DMS153 treated with DMSO at 0.1 percent for 48 hours (cell line): Measurements from ENCODE around the gene NPBWR2.

ENCODE experiments used
- DNase-seq: peaks from one replicate; lab custom pipeline; 2025; ENCODE audit not compliant: unreplicated experiment; lab: John Stamatoyannopoulos, UW

Gene NPBWR2

GRCh38 chr20:64074184-64074789 is 33.1 kb downstream of the NPBWR2 start:
- DNase-seq, result no peak

- no peak for DNase-seq
Observed at GRCh38 chr20:64073476-64074183, 33.7 kb downstream of the NPBWR2 start.

DNA sequence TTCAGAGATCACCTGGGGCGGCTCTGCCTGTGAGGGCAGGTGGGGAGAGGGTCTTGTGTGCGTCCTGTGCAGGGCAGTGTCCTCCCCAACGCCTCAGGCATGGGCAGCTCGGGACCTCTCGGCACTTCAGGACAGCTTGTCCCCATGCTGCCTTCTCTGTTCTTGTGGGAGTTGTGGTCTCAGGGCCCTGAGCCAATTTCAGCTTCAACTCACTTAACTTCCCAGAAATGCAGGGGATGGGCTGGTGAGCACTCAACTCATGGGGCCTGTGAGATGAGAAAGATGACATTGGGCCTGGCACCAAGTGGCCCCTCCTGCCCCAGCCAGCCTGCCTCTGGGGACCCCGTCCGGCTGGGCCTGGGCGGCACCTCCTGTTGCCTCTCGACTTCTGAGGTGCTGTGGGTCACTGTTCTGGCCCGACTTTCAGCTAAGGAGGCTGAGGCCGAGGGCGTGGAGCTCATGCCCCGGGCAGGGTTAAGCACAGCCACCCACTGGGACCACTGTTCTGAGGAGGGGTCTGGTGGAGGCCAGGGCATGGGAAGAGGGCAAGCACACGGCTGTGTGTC is 34.8 kb downstream of the NPBWR2 start:
- DNase-seq, result no peak

DNA sequence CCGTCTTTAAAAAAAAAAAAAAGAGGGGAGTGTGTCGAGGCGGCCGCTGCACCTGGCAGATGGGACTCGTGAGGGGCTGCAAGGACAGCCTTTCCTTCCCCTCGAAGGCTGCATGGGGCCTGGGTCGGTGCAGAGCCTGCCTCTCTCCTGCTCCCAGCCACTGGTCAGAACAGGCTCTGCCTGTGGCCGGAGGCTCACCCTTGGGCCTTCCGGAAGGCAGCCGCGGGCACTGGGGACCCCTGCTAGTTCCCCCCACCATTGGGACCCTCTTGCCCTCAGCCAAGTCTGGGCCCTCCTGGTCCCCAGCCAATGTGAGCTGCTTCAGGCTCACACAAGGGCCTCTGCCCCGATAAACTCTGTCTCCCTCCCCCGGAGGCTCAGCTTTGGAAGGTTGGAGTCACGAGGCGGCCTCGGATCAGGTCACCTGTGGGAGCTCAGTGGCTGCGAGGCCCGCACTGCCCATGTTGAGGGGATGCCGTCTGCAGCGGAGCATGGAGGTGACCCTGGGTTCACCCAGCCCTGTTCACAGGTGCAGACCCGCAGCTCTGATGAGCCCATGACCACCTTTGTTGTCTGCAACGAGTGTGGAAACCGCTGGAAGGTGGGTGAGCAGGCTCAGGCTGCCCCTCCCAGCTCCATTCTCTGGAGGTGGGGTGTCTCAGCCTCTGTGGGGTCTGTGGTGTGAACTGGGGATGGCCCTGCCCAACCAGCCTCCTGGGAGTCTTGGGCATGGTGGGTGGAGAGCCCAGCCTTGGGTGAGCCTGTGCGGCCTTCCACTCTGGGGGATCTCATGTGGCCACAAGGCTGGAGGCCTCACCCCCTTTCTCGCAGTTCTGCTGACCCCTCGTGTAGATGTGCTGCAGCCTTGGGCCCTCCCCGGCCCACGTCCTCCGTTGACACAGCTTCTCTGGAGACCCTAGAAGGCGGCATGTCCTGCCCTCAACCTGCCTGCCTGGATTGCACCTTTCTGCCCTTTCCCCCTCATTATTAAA is 35.7 kb downstream of the NPBWR2 start:
- DNase-seq, result no peak

DNA sequence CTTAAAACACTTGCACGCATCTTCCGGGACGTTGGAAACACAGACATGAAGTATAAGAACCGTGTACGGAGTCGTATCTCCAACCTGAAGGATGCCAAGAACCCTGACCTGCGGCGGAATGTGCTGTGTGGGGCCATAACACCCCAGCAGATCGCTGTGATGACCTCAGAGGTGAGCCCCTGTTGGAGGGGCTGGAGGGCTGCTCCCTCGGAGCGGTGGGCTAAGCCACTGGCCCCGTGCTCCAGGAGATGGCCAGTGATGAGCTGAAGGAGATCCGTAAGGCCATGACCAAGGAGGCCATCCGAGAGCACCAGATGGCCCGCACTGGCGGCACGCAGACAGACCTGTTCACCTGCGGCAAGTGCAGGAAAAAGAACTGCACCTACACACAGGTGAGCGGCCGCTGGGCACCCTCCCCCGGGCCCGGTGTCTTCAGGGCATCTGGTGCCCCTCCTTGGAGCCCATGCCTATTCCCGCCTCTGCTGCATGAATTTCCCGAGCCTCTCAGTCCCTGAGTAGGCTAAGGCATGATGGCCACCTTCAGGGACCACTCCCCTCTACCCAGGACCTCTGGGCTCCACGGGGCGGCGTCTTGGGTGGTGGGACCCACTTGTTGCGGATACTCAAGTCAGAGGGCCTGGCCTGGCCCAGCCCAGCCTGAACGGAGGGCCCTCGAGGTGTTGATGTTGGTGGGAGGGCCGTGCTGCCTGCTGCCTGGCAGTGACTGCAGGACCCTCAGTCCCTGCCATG is 36.9 kb downstream of the NPBWR2 start:
- DNase-seq, result no peak

DNA sequence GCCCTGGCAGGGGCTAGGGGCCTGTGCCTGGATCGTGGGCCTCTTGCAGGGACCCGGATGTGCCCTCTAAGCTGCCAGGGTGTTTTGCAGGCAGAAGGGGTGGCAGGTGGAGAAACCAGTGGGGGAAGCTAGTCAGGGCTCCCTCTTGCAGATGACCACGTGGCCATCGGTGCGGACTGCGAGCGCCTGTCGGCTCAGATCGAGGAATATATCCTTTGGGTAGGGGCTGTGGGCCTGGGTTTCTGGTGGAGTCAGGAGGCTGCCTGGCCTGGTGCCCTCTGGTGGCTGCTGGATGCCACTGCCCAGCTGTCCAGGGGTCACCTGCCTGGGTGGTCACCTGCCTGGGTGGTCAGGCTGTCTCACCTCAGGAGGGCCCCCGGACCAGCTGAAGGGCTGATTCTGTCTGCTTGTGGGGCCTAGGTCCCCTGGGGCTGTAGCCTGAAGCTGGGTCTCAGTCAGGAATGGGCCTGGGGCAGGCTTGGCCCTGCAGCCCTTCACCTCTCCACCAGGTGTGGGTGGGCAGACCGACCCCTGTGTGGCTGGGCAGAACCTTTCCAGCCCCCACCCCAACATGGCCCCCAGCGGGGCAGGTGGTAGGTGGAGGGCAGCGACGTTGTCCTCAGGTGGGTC is 37.6 kb downstream of the NPBWR2 start:
- no peak for DNase-seq

GRCh38 chr20:64069209-64069613 is 38.2 kb downstream of the NPBWR2 start:
- no peak for DNase-seq

- no peak for DNase-seq
Observed at GRCh38 chr20:64068386-64069208, 38.8 kb downstream of the NPBWR2 start.

DNA sequence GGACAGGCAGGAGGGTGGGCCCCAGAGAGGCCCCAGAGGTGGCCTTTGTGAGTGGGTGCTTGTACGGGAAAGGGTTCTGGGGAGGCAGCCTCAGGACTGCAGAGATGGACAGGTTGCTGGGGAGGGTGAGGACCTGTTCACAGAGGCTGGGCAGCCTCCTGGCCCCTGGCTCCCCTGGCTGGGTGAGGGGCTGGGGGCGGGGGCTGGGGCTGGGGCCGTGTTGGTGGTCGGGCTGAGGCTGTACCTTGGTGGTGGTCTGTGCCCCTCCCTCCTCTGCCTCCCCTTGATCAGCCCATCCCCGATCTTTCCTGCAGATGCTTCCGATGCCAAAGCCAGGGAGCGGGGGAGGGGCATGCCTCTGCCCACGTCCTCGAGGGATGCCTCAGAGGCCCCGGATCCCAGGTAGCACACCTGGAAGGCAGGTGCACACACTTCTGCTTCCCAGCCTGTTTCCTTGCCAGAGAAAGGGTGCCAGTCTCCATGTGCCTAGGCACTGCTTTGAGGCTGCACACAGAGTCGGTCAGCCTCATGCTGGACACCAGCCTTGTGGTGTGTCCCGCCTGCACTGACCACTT is 39.5 kb downstream of the NPBWR2 start:
- no peak for DNase-seq

DNA sequence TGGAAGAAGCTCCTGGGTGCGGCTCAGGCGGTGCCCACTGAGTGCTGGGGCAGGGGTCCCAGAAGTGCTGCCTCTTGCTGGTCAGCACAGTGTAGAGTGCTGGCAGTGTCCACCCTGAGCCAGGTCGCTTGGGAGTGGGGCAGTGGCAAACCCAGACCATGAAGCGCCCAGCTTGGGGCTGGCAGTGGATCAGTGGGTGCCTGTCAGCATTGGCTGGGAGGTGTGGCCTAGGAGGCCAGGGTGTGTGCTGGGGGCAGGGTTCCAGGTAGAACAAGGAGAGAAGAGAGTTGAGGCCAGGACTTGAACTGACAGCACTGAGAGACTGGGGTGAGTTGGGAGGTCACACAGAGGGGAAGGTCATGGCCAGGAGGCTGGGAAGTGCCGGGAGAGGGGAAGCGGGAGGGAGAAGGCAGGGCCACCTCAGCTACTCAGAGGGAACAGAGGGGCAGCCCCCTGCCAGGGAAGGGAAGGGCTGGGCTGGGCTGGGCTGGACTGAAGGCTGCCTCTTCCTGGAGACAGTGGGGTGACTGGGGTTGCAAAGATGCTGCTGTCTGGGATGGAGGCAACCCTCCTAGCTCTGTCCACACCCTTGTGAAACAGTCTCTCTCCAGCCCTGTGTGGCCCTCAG is 40.2 kb downstream of the NPBWR2 start:
- no peak for DNase-seq

- no peak for DNase-seq
Observed at GRCh38 chr20:64065974-64066343, 41.4 kb downstream of the NPBWR2 start.

DNA sequence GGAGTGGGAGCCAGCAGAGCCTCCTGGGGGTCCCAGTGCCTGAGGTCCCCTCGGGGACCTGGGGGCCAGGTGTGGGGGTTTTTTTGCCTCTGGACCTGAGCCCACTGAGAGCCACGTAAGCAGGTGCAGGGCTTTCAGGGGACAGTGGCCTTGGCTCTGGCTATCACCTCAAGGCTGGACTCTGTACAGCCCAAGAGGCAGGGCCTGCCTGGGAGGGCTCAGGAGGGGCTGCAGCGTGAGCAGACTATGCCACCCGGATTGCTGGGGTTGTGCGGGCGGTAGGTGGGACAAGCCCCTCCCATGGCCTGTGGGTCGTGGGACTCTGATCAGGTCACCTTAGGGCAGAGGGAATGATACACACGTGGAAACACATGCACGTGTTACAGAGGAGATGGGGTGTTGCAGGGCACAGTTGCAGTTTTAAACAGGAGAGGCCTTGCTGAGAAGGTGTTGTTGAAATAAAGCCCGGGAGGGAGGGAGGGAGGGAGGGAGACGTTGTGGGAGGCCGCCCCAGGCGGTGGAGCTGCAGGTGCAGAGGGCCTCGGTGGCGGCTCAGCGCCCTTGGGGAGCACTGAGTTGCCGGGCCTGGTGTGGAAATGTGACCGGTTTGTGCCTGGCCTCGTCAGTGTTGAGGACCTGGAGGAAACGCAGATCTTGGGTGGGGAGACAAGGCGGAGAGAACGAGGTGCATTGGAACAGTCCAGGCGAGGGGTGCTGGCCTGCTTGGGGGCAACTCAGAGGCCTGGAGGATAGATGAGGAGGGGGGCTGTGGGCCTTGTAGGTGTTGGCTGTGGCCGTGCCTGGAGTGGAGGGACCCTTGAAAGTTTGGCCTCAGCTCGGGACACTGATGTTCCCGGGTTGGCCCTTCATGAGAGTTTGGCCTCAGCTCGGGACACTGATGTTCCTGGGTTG is 42.0 kb downstream of the NPBWR2 start:
- DNase-seq, result no peak

DNA sequence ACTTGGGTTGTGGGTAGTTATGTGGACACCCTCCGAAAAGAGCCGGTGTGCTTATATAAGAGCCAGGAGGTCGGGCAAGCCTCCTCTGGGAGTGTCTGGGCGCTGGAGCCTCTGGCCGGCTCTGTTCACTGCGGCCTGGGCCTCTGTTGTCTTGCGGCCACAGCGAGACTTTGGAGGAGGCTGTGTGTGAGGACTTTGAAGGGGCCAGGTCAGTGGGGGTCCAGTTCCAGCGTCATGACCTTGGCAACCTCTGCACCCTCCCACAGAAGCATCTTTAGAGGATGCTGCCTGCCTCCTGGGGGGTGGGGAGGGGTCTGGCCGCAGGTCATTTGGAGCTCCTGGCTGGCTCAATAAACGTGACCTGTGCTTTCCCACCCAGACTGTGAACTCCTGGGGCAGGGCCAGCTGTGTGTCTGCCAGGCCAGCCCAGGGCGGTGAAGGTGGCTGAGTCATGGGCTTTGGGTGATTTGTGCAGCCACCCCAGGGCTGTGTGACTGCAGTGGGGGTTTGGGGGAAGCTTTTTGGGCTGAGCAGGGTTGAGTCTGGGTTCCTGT is 43.1 kb downstream of the NPBWR2 start:
- no peak for DNase-seq

GRCh38 chr20:64063389-64064144 is 43.8 kb downstream of the NPBWR2 start:
- DNase-seq, result no peak

- DNase-seq, result peak; percentile 94
Observed at GRCh38 chr20:64062596-64063388, 44.6 kb downstream of the NPBWR2 start, which contains the start of gene TCEA2. Gene TCEA2, plus strand, starts transcription at chr20:64063198. Its CDS starts 115 bp downstream, at chr20:64063313.

DNA sequence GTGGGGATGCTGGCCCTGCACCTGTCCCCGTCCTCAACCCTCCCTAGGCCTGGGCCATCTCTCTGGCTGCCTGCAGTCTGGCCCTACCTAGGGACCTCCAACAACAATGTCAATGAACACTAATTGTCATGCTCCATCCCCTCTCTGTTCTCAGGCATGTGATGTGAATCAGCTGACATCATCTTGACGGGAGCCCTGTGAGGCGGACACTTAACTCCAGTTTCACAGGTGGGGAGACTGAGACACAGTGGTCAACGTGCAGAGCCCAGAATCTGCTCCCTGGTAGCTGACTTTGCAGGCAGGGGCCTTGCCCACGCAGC is 45.1 kb downstream of the NPBWR2 start:
- DNase-seq, result no peak
